Measurements from ENCODE around the gene PSMD8.

- TF ChIP-seq CTCF (conservative IDR thresholded peaks at IDR 0.05; ENCODE audit: low read length) (no peak), EZH2phosphoT487 (IDR thresholded peaks at IDR 0.05; ENCODE audit: borderline replicate concordance) (no peak)
These were observed 21.2 kb downstream of the PSMD8 start for GRCh38 chr19:38395381-38396114.
